Glutamatergic neuron (in vitro differentiated cells): ENCODE data around the gene PKP4. TPM values are rescaled to one million over a fixed set of nuclear protein-coding genes. Genes with fewer than 3 reads are reported as not detected.

Experiments
- DNase-seq: peaks from one replicate; pipeline ENCODE4 v3.0.0; 2022
- H3K27ac Mint-ChIP-seq: one replicate; pipeline ENCODE4 v1.8.0; 2020; ENCODE audit warnings: mild to moderate bottlenecking, mixed read lengths, inconsistent platforms; ENCODE audit not compliant: unreplicated experiment
- H3K27me3 Mint-ChIP-seq: one replicate; pipeline ENCODE4 v1.8.0; 2020; ENCODE audit warnings: mild to moderate bottlenecking, moderate library complexity, mixed read lengths, inconsistent platforms; ENCODE audit not compliant: unreplicated experiment
- H3K36me3 Mint-ChIP-seq: one replicate; pipeline ENCODE4 v1.8.0; 2020; ENCODE audit warnings: mild to moderate bottlenecking, mixed read lengths, inconsistent platforms; ENCODE audit not compliant: unreplicated experiment
- H3K4me1 Mint-ChIP-seq: one replicate; pipeline ENCODE4 v1.8.0; 2020; ENCODE audit warnings: mild to moderate bottlenecking, low read depth, mixed read lengths, inconsistent platforms; ENCODE audit not compliant: unreplicated experiment
- H3K4me3 Mint-ChIP-seq: one replicate; pipeline ENCODE4 v1.8.0; 2020; ENCODE audit warnings: mild to moderate bottlenecking, mixed read lengths, inconsistent platforms; ENCODE audit not compliant: unreplicated experiment
- H3K9me3 Mint-ChIP-seq: one replicate; pipeline ENCODE4 v1.8.0; 2020; ENCODE audit warnings: mild to moderate bottlenecking, moderate library complexity, mixed read lengths, inconsistent platforms; ENCODE audit not compliant: unreplicated experiment
- CTCF ChIP-seq: fragments of 200-600 bp; sonication (generic); IDR thresholded peaks from one replicate; pipeline ENCODE4 v1.5.0; 2021; ENCODE audit not compliant: partially characterized antibody, unreplicated experiment
- total RNA-seq: library from RNA; stranded (reverse); fragmentation: NEBNext Ultra II Directional; extraction: Animal tissue kit (Norgen Biotek cat#: 25700); gene quantifications from one replicate; pipeline ENCODE4 v1.2.1, GENCODE V29; 2021; ENCODE audit not compliant: unreplicated experiment

PKP4 gene
- total RNA-seq, 1 donor from 2014 or later: 25.0 TPM

- Mint-ChIP-seq H3K27me3 (peaks cover 2% of the 10 kb centered on the region), H3K4me3 (no peak overlapping the region), H3K9me3 (peaks cover 1% of the 10 kb centered on the region), H3K4me1 (peaks cover 16% of the 10 kb centered on the region), H3K27ac (no peak overlapping the region), H3K36me3 (no peaks in the 10 kb centered on the region)
- DNase-seq: no peak
- TF ChIP-seq CTCF: no peak
Observed at GRCh38 chr2:158722266-158723105, 265.7 kb downstream of the PKP4 start.

GRCh38 chr2:158723181-158723838 is 266.6 kb downstream of the PKP4 start:
- TF ChIP-seq CTCF: no peak
- no peak overlapping the region for H3K4me3 Mint-ChIP-seq
- no peak for DNase-seq
- H3K9me3 Mint-ChIP-seq: no peaks in the 10 kb centered on the region
- no peak overlapping the region for H3K27ac Mint-ChIP-seq
- no peaks in the 10 kb centered on the region for H3K36me3 Mint-ChIP-seq
- peaks cover 2% of the 10 kb centered on the region for H3K27me3 Mint-ChIP-seq
- peaks cover 16% of the 10 kb centered on the region for H3K4me1 Mint-ChIP-seq

GRCh38 chr2:158723921-158724802 is 267.4 kb downstream of the PKP4 start:
- Mint-ChIP-seq H3K27ac (no peak overlapping the region), H3K9me3 (peaks cover 2% of the 10 kb centered on the region), H3K4me3 (no peak overlapping the region), H3K4me1 (peaks cover 16% of the 10 kb centered on the region), H3K27me3 (peaks cover 2% of the 10 kb centered on the region), H3K36me3 (no peaks in the 10 kb centered on the region)
- no peak for DNase-seq
- peak; percentile 48 for TF ChIP-seq CTCF

GRCh38 chr2:158724803-158725381 is 268.1 kb downstream of the PKP4 start:
- no peaks in the 10 kb centered on the region for H3K36me3 Mint-ChIP-seq
- no peak for TF ChIP-seq CTCF
- peak overlapping the region; percentile 33 for H3K27ac Mint-ChIP-seq
- peaks cover 2% of the 10 kb centered on the region for H3K9me3 Mint-ChIP-seq
- peak overlapping the region; percentile 28 for H3K4me3 Mint-ChIP-seq
- peaks cover 2% of the 10 kb centered on the region for H3K27me3 Mint-ChIP-seq
- no peak for DNase-seq
- H3K4me1 Mint-ChIP-seq: peaks cover 18% of the 10 kb centered on the region
